SH-SY5Y (cell line): ENCODE measurements around the gene PTPRD.

Experiments
- GATA2 ChIP-seq: IDR thresholded peaks from 2 replicates; pipeline ENCODE4 v1.6.1; 2011; ENCODE audit warnings: mild to moderate bottlenecking, low read depth, low read length
- GATA3 ChIP-seq: IDR thresholded peaks from 2 replicates; pipeline ENCODE4 v1.6.1; 2011; ENCODE audit warnings: low read depth, mild to moderate bottlenecking, low read length, moderate library complexity

DNA sequence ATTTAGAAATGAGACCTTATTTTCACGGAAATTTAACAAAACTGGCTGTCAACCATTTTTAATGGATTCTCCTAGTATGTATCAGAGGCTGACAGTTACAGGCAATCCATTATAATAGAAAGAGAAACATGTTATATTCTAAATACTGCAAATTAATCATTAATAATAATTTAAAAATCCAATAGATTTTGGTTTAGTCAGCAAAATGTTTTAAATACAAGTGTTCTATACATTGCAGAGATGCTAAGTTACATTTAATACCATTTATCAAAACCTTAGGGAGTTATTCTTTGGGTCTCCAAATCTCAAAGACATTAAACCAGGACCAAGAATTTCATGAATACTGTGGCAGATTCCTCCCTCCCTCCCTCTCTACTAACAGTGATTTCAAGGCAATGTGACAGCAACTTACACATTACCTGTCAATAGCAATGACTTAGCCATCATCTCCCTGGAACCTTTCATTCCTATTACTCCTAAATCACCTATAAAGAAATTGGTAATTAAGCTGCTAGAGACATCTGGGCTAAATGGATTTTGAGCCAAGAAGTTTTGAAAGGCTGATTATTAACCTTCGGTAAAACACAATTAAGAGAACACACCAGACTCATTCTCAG lies 2044.7 kb downstream of the PTPRD start:
- TF ChIP-seq GATA3 (no peak), GATA2 (no peak)
